ENCODE results near the gene SLC4A5.

SLC4A5 gene

GRCh38 chr2:74186038-74186437, 157.2 kb downstream of the SLC4A5 start:
- no peak for TF ChIP-seq CTCF (IDR thresholded peaks at IDR 0.05)
- H3K27ac ChIP-seq = no peak overlapping the region

- H3K27ac ChIP-seq = no peak overlapping the region
Observed at GRCh38 chr2:74183878-74184277, 159.3 kb downstream of the SLC4A5 start.

GRCh38 chr2:74181739-74182138, 161.5 kb downstream of the SLC4A5 start:
- TF ChIP-seq CTCF (IDR thresholded peaks at IDR 0.05) (no peak), ZFX (IDR thresholded peaks at IDR 0.05; ENCODE audit: borderline replicate concordance) (no peak)
- no peak overlapping the region for H3K27ac ChIP-seq

More at GRCh38 chr2:74183878-74184277, 159.3 kb downstream of the SLC4A5 start:
- no peak for TF ChIP-seq ZFX (IDR thresholded peaks at IDR 0.05; ENCODE audit: borderline replicate concordance)

- no peak for TF ChIP-seq ZFX (IDR thresholded peaks at IDR 0.05; ENCODE audit: borderline replicate concordance)
- TF ChIP-seq CTCF (IDR thresholded peaks at IDR 0.05) = peak; percentile 32
Observed at GRCh38 chr2:74179063-74179865, 164.0 kb downstream of the SLC4A5 start.

GRCh38 chr2:74178211-74179062, 164.8 kb downstream of the SLC4A5 start, which contains the start of gene MOB1A:
TSS of gene MOB1A (minus strand) at chr2:74178879. CDS start at chr2:74178674, 205 bp downstream.
- TF ChIP-seq ZFX (IDR thresholded peaks at IDR 0.05; ENCODE audit: borderline replicate concordance) = no peak
- TF ChIP-seq CTCF (IDR thresholded peaks at IDR 0.05) = no peak
- peak within 1 kb of the TSS; percentile 75 for H3K27ac ChIP-seq

More at GRCh38 chr2:74179063-74179865, 164.0 kb downstream of the SLC4A5 start:
- peak overlapping the region; percentile 75 for H3K27ac ChIP-seq

GRCh38 chr2:74177696-74178095, 165.5 kb downstream of the SLC4A5 start:
- H3K27ac ChIP-seq = peak overlapping the region; percentile 75

More at GRCh38 chr2:74177696-74178095, 165.5 kb downstream of the SLC4A5 start:
- TF ChIP-seq CTCF (IDR thresholded peaks at IDR 0.05) (no peak), ZFX (IDR thresholded peaks at IDR 0.05; ENCODE audit: borderline replicate concordance) (no peak)

Data from 22Rv1 (cell line).